ENCODE measurements around the gene CD52.

The CD52 gene

DNA sequence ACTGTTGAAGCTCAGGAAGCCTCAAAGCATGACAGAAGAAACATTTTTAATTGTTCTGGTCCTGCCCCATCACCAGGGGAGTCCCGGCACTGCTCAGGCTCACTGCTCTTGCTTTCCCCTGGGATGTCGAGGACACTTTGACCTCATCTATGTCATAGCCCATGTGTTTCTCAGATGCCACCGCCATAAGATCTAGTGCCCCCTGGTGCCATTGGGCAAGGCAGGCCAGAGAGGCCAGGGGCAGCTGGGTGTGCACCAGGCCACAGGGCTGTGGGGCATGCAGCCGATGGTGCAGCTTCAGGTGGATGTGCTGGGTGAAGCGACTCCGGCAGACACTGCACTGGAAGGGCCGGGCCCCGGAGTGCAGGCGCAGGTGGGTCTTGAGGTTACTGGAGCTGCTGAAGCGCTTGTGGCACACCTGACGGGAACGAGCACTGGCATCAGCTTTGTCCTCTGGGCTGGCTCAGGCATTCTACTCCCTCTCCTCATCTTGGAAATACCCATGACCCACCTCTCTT, 43.9 kb downstream of the CD52 start:
- Histone ChIP-seq H3K4me1 (peaks cover 27% of the 10 kb centered on the region), H3K4me2 (peak overlapping the region; percentile 69), H4K20me1 (no peaks in the 10 kb centered on the region; the same call in 1 of the 2 replicates), H3K27me3 (peaks cover 54% of the 10 kb centered on the region), H3K9ac (no peak overlapping the region), H3K9me3 (no peaks in the 10 kb centered on the region), H3K36me3 (no peaks in the 10 kb centered on the region), H3K4me3 (no peak overlapping the region), H3K27ac (no peak overlapping the region)
- no peak for TF ChIP-seq Cebpa-rat (IDR thresholded peaks at IDR 0.05)

DNA sequence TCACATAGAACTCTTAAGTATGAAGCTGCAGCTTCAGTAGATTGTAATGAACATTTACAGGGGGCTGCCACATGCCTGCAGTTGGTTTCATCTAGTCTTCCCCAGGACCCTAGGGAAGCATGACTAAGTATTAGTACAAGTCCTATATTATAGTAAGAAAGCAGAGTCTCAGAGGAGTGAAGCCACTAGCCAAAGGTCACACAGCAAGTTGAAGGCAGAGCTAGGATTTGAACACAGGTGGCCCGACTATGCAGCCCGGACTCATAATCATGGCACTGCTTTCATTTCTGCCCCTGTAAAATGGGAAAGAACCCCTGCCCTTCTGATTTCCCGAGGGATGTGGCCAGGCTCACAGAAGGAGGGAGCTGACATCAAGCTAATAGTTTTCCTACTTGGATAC, 44.6 kb downstream of the CD52 start:
- Histone ChIP-seq H3K9me3 (no peaks in the 10 kb centered on the region), H3K9ac (no peak overlapping the region), H4K20me1 (no peaks in the 10 kb centered on the region; the same call in 1 of the 2 replicates), H3K4me2 (no peak overlapping the region), H3K27me3 (peaks cover 54% of the 10 kb centered on the region), H3K4me3 (no peak overlapping the region), H3K36me3 (no peaks in the 10 kb centered on the region), H3K27ac (no peak overlapping the region), H3K4me1 (peaks cover 27% of the 10 kb centered on the region)
- no peak for TF ChIP-seq Cebpa-rat (IDR thresholded peaks at IDR 0.05)

- Histone ChIP-seq H4K20me1 (no peaks in the 10 kb centered on the region; the same call in 1 of the 2 replicates), H3K9me3 (no peaks in the 10 kb centered on the region), H3K27me3 (peaks cover 41% of the 10 kb centered on the region), H3K4me3 (no peak overlapping the region), H3K36me3 (no peaks in the 10 kb centered on the region), H3K4me2 (0 out of 2 replicates have a peak overlapping the region, but pooled peaks have one; percentile 25), H3K9ac (no peak overlapping the region), H3K27ac (no peak overlapping the region), H3K4me1 (peaks cover 27% of the 10 kb centered on the region)
- TF ChIP-seq Cebpa-rat (IDR thresholded peaks at IDR 0.05) = no peak
Measured at GRCh38 chr1:26363549-26364448, 46.0 kb downstream of the CD52 start.

DNA sequence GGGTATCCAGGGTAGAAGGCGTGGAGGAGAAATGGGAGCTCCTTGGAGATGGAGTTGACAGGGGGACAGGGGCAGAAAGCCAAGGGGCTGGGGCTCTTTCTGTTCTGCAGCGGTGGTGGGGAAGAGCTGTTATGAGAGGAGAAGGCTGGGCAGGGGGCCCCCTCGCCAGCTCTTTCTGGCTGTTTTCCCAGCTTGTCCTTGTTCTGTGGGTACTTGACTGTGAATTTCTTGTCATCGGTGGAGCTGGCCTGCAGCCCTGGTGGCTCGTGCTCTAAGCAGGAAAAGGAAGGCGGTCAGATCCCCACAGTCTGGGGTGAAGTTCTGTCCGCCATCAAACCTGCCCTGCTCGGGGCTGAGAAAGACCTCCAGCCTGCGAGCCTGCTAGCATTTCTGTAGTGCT, 47.2 kb downstream of the CD52 start:
- Histone ChIP-seq H3K27me3 (peaks cover 29% of the 10 kb centered on the region), H4K20me1 (no peaks in the 10 kb centered on the region; the same call in 1 of the 2 replicates), H3K9me3 (no peaks in the 10 kb centered on the region), H3K9ac (no peak overlapping the region), H3K4me1 (peaks cover 29% of the 10 kb centered on the region), H3K4me2 (no peak overlapping the region), H3K4me3 (no peak overlapping the region), H3K36me3 (no peaks in the 10 kb centered on the region), H3K27ac (no peak overlapping the region)
- TF ChIP-seq Cebpa-rat (IDR thresholded peaks at IDR 0.05) = no peak

DNA sequence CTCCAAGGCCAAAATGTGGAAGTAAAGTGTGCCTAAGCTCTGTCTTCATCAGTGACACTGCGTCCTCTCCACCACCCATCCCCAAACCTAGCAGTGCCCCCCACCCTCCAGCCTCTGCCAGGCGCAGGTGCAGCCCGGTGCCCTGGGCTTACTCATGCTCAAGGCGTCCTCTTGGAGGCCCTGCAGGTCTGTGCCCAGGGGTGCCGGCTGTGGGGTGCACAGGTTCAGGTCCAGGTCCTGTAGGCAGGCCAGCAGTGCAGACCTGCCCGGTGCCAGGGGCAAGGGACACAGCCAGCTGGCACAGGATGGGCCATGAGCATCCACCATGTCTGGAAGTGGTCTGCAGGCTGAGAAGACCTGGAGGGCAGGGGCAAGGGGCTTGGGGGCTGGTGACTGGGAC, 49.7 kb downstream of the CD52 start:
- Histone ChIP-seq H3K27me3 (peaks cover 5% of the 10 kb centered on the region; the same call in 1 of the 2 replicates), H3K9me3 (no peaks in the 10 kb centered on the region), H3K36me3 (no peaks in the 10 kb centered on the region), H3K4me1 (peaks cover 19% of the 10 kb centered on the region), H3K4me3 (no peak overlapping the region), H4K20me1 (no peaks in the 10 kb centered on the region), H3K4me2 (no peak overlapping the region), H3K9ac (no peak overlapping the region), H3K27ac (no peak overlapping the region)
- TF ChIP-seq Cebpa-rat (IDR thresholded peaks at IDR 0.05) = no peak

DNA sequence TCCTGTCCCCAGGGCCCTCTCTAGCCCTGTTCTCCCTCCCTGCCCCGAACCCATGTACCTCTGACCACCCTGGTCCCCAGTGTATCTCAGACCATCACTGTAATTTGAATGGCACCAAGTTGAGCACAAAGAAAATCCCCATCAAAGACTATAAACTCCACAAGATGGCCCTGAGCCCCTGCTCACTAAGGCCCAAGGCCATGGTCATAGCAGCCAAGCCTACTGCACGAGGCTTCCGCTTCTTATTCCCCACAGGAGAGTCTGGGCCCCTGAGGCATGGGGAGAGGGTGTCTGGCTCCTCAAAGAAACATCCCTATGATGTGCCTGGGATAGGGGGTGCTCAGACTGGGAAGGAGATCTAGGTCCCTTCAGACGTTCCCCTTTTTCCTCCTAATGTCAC, 50.2 kb downstream of the CD52 start:
- Histone ChIP-seq H3K27ac (no peak overlapping the region), H3K4me1 (peaks cover 23% of the 10 kb centered on the region), H4K20me1 (no peaks in the 10 kb centered on the region), H3K9me3 (no peaks in the 10 kb centered on the region), H3K27me3 (0 out of 2 replicates have a peak, but pooled peaks cover under 1% of the 10 kb centered on the region), H3K4me3 (no peak overlapping the region), H3K4me2 (no peak overlapping the region), H3K36me3 (no peaks in the 10 kb centered on the region), H3K9ac (no peak overlapping the region)
- TF ChIP-seq Cebpa-rat (IDR thresholded peaks at IDR 0.05) = no peak

DNA sequence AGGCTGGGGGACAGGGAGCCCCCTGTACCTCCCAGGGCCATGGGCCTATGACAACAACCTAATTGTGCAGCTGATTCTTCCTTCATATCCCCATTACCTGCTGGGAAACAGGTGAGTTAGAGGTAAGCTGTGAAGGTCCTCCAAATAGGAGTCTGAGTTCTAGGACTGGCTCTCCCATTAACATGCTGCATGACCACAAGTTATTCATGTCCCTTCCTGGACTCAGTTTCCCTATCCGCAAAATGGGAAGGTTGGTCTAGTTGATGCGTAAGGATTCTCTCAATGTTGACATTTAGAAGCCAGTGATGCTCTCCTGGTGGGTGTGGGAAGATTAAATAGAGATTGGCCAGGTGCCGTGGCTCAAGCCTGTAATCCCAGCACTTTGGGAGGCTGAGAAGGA, 50.7 kb downstream of the CD52 start:
- TF ChIP-seq Cebpa-rat (IDR thresholded peaks at IDR 0.05) = no peak
- H3K4me1 ChIP-seq = peaks cover 24% of the 10 kb centered on the region
- no peaks in the 10 kb centered on the region for H3K36me3 ChIP-seq
- H3K4me2 ChIP-seq = no peak overlapping the region
- no peaks in the 10 kb centered on the region for H4K20me1 ChIP-seq
- H3K27me3 ChIP-seq = no peaks in the 10 kb centered on the region
- H3K9me3 ChIP-seq = no peaks in the 10 kb centered on the region
- no peak overlapping the region for H3K4me3 ChIP-seq
- H3K27ac ChIP-seq = no peak overlapping the region
- no peak overlapping the region for H3K9ac ChIP-seq

Measured in BLaER1 (cell line).